Measurements from ENCODE around the gene TAS2R50. TPM values are rescaled to one million over a fixed set of nuclear protein-coding genes. Genes with fewer than 3 reads are reported as not detected.

Gene TAS2R50
- total RNA-seq, 2 donors from 2014 or later: 2.7 TPM; not detected in 1

GRCh38 chr12:11022520-11022919, 35.8 kb upstream of the TAS2R50 start, which contains the start of gene TAS2R19:
Gene TAS2R19 (minus strand): TSS chr12:11022620. CDS start chr12:11022571, 49 bp downstream.
- Histone ChIP-seq H3K27me3 (replicated peaks; ENCODE audit: insufficient read depth) (no peaks in the 10 kb centered on the region), H3K4me1 (replicated peaks) (no peaks in the 10 kb centered on the region), H3K4me3 (no peak within 1 kb of the TSS), H3K27ac (no peak within 1 kb of the TSS), H3K36me3 (no peaks in the 10 kb centered on the region), H3K9me3 (no peaks in the 10 kb centered on the region)
- DNase-seq (ENCODE audit: low spot score): no peak
- WGBS: 29% methylated on average over 1 of the region's 1 CpG
- TF ChIP-seq CTCF (IDR thresholded peaks at IDR 0.05): no peak
- no peak for TF ChIP-seq POLR2AphosphoS5 (IDR thresholded peaks at IDR 0.05)
- TF ChIP-seq POLR2A (IDR thresholded peaks at IDR 0.05): no peak
- intact Hi-C loops (cut with DNase I): no loop called here

GRCh38 chr12:11016937-11017336, 30.2 kb upstream of the TAS2R50 start:
- Histone ChIP-seq H3K4me3 (no peak overlapping the region), H3K27ac (no peak overlapping the region), H3K9me3 (no peaks in the 10 kb centered on the region), H3K36me3 (no peaks in the 10 kb centered on the region), H3K27me3 (replicated peaks; ENCODE audit: insufficient read depth) (no peaks in the 10 kb centered on the region), H3K4me1 (replicated peaks) (no peaks in the 10 kb centered on the region)
- intact Hi-C loops (cut with DNase I): no loop called here
- no peak for DNase-seq (ENCODE audit: low spot score)
- TF ChIP-seq POLR2AphosphoS5 (IDR thresholded peaks at IDR 0.05): no peak
- TF ChIP-seq CTCF (IDR thresholded peaks at IDR 0.05): no peak
- TF ChIP-seq POLR2A (IDR thresholded peaks at IDR 0.05): no peak
- 92% methylated on average over 1 of the region's 1 CpG for WGBS

- H3K36me3 ChIP-seq: no peaks in the 10 kb centered on the region
- H3K4me3 ChIP-seq: no peak overlapping the region
- TF ChIP-seq POLR2AphosphoS5 (IDR thresholded peaks at IDR 0.05): no peak
- no peak for TF ChIP-seq POLR2A (IDR thresholded peaks at IDR 0.05)
- TF ChIP-seq CTCF (IDR thresholded peaks at IDR 0.05): no peak
- WGBS: 93% methylated on average over 4 of the region's 4 CpGs
- intact Hi-C loops (cut with DNase I): no loop called here
- H3K9me3 ChIP-seq: no peaks in the 10 kb centered on the region
- no peak overlapping the region for H3K27ac ChIP-seq
- no peak for DNase-seq (ENCODE audit: low spot score)
- H3K4me1 ChIP-seq (replicated peaks): no peaks in the 10 kb centered on the region
- no peaks in the 10 kb centered on the region for H3K27me3 ChIP-seq (replicated peaks; ENCODE audit: insufficient read depth)
These were observed 29.2 kb upstream of the TAS2R50 start for GRCh38 chr12:11015775-11016430.

- Histone ChIP-seq H3K27ac (no peak overlapping the region), H3K9me3 (no peaks in the 10 kb centered on the region), H3K4me3 (no peak overlapping the region), H3K27me3 (replicated peaks; ENCODE audit: insufficient read depth) (no peaks in the 10 kb centered on the region), H3K36me3 (no peaks in the 10 kb centered on the region), H3K4me1 (replicated peaks) (no peaks in the 10 kb centered on the region)
- DNase-seq (ENCODE audit: low spot score): no peak
- no peak for TF ChIP-seq CTCF (IDR thresholded peaks at IDR 0.05)
- TF ChIP-seq POLR2A (IDR thresholded peaks at IDR 0.05): no peak
- TF ChIP-seq POLR2AphosphoS5 (IDR thresholded peaks at IDR 0.05): no peak
- intact Hi-C loops (cut with DNase I): no loop called here
These were observed 27.5 kb upstream of the TAS2R50 start for GRCh38 chr12:11014234-11014633.

- Histone ChIP-seq H3K4me3 (no peak overlapping the region), H3K27me3 (replicated peaks; ENCODE audit: insufficient read depth) (no peaks in the 10 kb centered on the region), H3K4me1 (replicated peaks) (no peaks in the 10 kb centered on the region), H3K36me3 (no peaks in the 10 kb centered on the region), H3K9me3 (no peaks in the 10 kb centered on the region), H3K27ac (no peak overlapping the region)
- DNase-seq (ENCODE audit: low spot score): no peak
- TF ChIP-seq POLR2AphosphoS5 (IDR thresholded peaks at IDR 0.05) (no peak), CTCF (IDR thresholded peaks at IDR 0.05) (no peak), POLR2A (IDR thresholded peaks at IDR 0.05) (no peak)
- 95% methylated on average over 1 of the region's 1 CpG for WGBS
- intact Hi-C loops (cut with DNase I): no loop called here
These were observed 20.9 kb upstream of the TAS2R50 start for GRCh38 chr12:11007608-11008007.
